Suprapubic skin (tissue), 4 donors: ENCODE data around the gene NDUFB7. TPM values are rescaled to one million over a fixed set of nuclear protein-coding genes. Genes with fewer than 3 reads are reported as not detected.

ENCODE experiments used
- DNase-seq, 2 donors: peaks; one replicate each; pipeline ENCODE4 v3.0.0-alpha.2; 2019; ENCODE audit warnings: low spot score in 2 of 2
- H3K27ac ChIP-seq: fragments of 200-600 bp; sonication (generic); one replicate; pipeline ENCODE4 v1.5.1; 2019
- H3K27me3 ChIP-seq: fragments of 200-600 bp; sonication (generic); one replicate; pipeline ENCODE4 v1.5.1; 2019
- H3K36me3 ChIP-seq: fragments of 200-600 bp; sonication (generic); one replicate; pipeline ENCODE4 v1.5.1; 2019
- H3K4me1 ChIP-seq: fragments of 200-600 bp; sonication (generic); one replicate; pipeline ENCODE4 v1.5.1; 2019
- H3K4me3 ChIP-seq: fragments of 200-600 bp; sonication (generic); one replicate; pipeline ENCODE4 v1.5.1; 2019; ENCODE audit warnings: mild to moderate bottlenecking
- H3K9me3 ChIP-seq: fragments of 200-600 bp; sonication (generic); one replicate; pipeline ENCODE4 v1.5.1; 2019
- CTCF ChIP-seq, 2 donors: fragments of 200-600 bp in 1 of 2; fragments of 450-650 bp in 1 of 2; sonication (generic) in 1 of 2; IDR thresholded peaks; one replicate each; pipeline ENCODE4 v1.5.1; 2016 to 2019; ENCODE audit warnings: antibody characterized with exemption in 2 of 2, mild to moderate bottlenecking in 1 of 2, moderate library complexity in 1 of 2
- EP300 ChIP-seq: sonication (generic); formaldehyde crosslinking; IDR thresholded peaks from one replicate; pipeline ENCODE4 v1.6.1; 2017; ENCODE audit warnings: antibody characterized with exemption
- POLR2A ChIP-seq, 2 donors: fragments of 450-650 bp; IDR thresholded peaks; one replicate each; pipeline ENCODE4 v1.6.1; 2017; ENCODE audit warnings: antibody characterized with exemption in 2 of 2, mild to moderate bottlenecking in 2 of 2, moderate library complexity in 2 of 2
- POLR2AphosphoS5 ChIP-seq, 3 donors: sonication (generic); formaldehyde crosslinking; IDR thresholded peaks; one replicate each; pipeline ENCODE4 v1.6.1; 2017; ENCODE audit warnings: antibody characterized with exemption in 3 of 3
- WGBS: methylation state at CpG from one replicate; pipeline ENCODE4 v1.1.5; 2018; 5-methylcytosine and 5-hydroxymethylcytosine counted together
- total RNA-seq, 4 donors: library from RNA; depleted of rRNA; stranded (reverse); fragments of >200 nt; gene quantifications; one replicate each; pipeline ENCODE4 v1.1.0, GENCODE V29; 2016

Gene NDUFB7
- total RNA-seq, 4 donors from 2014 or later, result 196 to 394 (median 340) TPM

DNA sequence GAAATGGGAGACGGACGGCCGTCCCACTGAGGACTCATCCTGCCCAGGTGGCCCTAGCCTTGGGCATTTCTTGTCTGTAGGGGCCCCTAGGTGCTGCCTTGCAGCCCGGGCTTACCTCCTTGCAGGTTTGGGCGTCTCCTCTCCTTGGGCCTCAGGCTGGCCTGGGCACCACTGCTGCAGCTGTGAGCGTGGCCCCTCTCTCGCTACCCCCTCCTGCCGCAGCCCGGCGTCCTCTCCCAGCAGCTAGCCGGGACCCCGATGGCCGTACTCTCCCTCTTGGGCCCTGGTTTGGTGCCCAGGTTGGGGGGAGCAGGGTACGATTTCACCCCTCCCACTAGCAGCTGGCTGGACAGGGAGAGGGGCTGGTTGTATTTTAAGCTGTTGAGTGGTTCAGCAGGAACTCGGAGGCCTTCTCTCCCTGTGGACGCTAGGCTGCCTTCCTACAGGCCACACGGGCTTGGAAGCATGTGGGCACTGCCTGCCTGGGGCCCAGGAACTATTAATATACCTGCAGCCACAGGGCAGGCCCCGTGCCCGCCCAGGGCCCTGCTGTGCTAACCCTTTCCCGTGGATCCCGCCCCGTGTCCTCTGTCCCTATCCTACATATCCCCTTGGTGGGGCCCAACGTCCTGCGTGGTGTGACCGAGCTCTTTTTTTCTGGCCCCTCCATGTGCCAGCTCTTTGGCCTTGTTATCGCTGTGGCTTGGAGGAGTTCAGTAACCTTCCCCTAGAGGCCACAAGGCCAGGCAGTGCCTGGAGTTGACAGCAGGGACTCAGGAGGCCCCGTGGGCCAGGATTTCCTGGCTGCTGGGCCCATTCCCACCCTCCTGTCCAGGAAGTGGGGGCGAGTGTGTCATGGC lies 11.7 kb downstream of the NDUFB7 start:
- Histone ChIP-seq H3K4me3 (no peak overlapping the region), H3K9me3 (no peaks in the 10 kb centered on the region), H3K27me3 (no peaks in the 10 kb centered on the region), H3K27ac (peak overlapping the region; percentile 68), H3K36me3 (peaks cover 12% of the 10 kb centered on the region), H3K4me1 (peaks cover 87% of the 10 kb centered on the region)
- no peak for DNase-seq
- TF ChIP-seq POLR2A (IDR thresholded peaks at IDR 0.05) (no peak), CTCF (IDR thresholded peaks at IDR 0.05) (no peak), EP300 (no peak), POLR2AphosphoS5 (IDR thresholded peaks at IDR 0.05) (no peak)
- WGBS, result 58% methylated on average over 22 of the region's 28 CpGs

- DNase-seq, result no peak
- WGBS, result 65% methylated on average over 15 of the region's 23 CpGs
- H3K4me1 ChIP-seq, result peaks cover 94% of the 10 kb centered on the region
- peaks cover 1% of the 10 kb centered on the region for H3K36me3 ChIP-seq
- H3K9me3 ChIP-seq, result no peaks in the 10 kb centered on the region
- no peak overlapping the region for H3K27ac ChIP-seq
- H3K4me3 ChIP-seq, result no peak overlapping the region
- H3K27me3 ChIP-seq, result no peaks in the 10 kb centered on the region
- TF ChIP-seq POLR2A (IDR thresholded peaks at IDR 0.05) (no peak), POLR2AphosphoS5 (IDR thresholded peaks at IDR 0.05) (no peak), EP300 (no peak), CTCF (IDR thresholded peaks at IDR 0.05) (no peak)
Observed at GRCh38 chr19:14558370-14559066, 13.3 kb downstream of the NDUFB7 start.

GRCh38 chr19:14556662-14557188 lies 15.1 kb downstream of the NDUFB7 start:
- 26% methylated on average over 7 of the region's 18 CpGs for WGBS
- no peak for TF ChIP-seq POLR2A (IDR thresholded peaks at IDR 0.05)
- no peak for TF ChIP-seq EP300
- peak; percentile 89 to 99 for TF ChIP-seq CTCF (IDR thresholded peaks at IDR 0.05)
- TF ChIP-seq POLR2AphosphoS5 (IDR thresholded peaks at IDR 0.05), result peak in 1 of 3 donors; percentile 32
- peak in 1 of 2 donors; percentile 78 for DNase-seq
- Histone ChIP-seq H3K4me1 (peaks cover 94% of the 10 kb centered on the region), H3K27me3 (no peaks in the 10 kb centered on the region), H3K27ac (peak overlapping the region; percentile 49), H3K9me3 (no peaks in the 10 kb centered on the region), H3K4me3 (peak overlapping the region; percentile 13), H3K36me3 (no peaks in the 10 kb centered on the region)

DNA sequence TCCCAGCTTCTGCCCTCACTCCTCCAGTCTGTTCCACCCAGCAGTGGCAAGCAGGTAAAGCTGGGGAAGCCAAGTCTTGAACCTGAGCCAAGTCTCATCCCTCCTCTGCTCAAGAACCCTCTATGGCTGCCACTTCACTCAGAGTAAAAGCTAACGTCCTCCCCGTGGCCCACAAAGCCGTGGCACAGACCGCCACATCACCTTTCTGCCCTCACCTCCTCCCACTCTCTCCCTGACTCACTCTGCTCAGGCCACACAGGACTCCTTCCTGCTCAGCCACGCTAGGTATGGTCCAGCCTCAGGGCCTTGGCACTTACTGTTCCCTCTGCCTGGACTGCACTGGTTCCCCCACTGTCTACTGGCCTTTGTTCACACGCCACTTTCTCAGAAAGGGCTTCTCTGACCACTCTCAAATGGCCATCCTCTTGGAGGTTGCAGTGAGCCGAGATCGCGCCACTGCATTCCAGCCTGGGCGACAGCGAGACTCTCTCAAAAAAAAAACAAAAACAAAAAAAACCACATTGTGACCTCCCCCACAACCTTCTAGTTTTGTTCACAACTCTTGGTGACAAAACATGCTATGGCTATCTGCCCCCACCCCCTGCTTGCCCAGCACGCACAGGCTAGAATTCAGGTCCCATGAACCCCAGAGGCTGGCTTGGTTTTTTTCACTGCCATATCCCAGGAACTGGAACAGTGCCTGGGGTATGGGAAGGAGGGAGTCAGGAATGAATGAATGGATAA lies 15.8 kb downstream of the NDUFB7 start:
- peaks cover 94% of the 10 kb centered on the region for H3K4me1 ChIP-seq
- no peak for DNase-seq
- H3K36me3 ChIP-seq, result no peaks in the 10 kb centered on the region
- TF ChIP-seq EP300, result no peak
- no peak for TF ChIP-seq POLR2AphosphoS5 (IDR thresholded peaks at IDR 0.05)
- no peak for TF ChIP-seq POLR2A (IDR thresholded peaks at IDR 0.05)
- no peak for TF ChIP-seq CTCF (IDR thresholded peaks at IDR 0.05)
- H3K4me3 ChIP-seq, result peak overlapping the region; percentile 13
- H3K27me3 ChIP-seq, result no peaks in the 10 kb centered on the region
- 55% methylated on average over 12 of the region's 12 CpGs for WGBS
- peak overlapping the region; percentile 49 for H3K27ac ChIP-seq
- no peaks in the 10 kb centered on the region for H3K9me3 ChIP-seq
